Measurements from ENCODE around the gene CCDC60.

CCDC60 gene

DNA sequence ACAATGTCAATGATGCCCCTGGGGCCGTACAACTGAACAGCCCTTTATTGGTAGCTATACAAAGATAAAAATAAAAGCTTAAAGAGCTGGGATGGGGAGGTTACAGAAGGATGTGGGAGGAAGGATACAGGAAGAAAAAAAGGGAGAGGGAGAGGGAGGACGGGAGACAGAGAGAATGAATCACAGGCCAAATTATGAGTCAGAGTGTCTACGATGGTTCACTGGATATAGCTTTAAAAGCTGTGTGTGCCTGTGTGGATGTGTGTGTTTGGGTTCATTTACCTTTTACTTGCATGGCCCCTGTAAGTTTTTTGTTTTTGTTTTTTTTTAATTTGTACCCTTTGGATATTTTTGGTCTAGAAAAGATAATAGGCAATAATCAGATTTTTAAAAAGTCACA is 111.9 kb downstream of the CCDC60 start:
- no peak for DNase-seq (ENCODE audit: low read depth)

DNA sequence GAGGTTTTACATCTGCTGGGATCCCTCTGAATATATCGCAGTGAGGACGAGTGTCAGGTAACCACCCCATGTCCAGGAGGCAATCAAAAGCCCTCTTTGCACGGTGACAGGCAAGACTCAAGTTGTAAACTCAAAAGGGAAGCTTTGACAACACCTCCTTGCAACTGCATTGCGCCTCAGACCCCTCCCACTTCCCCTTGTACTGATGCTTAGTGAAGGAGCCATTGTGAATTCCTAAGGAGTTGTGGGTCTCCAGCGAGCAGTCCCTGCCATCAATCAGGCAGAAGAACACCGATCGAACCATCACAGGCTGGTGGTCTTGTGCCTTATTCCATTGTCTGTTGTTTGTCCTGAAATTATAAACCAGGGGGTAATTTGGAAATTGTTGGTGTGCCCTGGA is 112.6 kb downstream of the CCDC60 start:
- DNase-seq (ENCODE audit: low read depth), result no peak

DNA sequence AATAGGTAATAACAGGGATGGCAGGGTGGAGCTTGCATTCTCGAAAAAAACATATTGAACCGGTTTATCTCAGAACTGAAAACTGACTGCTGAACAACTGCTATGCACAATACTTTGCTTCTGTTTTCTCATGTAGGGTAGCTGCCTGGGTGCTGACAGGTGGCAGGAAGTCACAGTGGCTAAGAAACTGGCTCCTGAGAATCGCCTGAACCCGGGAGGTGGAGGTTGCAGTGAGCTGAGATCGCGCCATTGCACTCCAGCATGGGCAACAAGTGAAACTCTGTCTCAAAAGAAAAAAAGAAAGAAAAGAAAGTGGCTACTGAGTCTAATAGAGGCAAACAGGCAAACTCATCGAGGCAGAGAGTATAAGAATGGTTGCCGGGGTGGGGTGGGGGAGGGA is 113.1 kb downstream of the CCDC60 start:
- no peak for DNase-seq (ENCODE audit: low read depth)

DNA sequence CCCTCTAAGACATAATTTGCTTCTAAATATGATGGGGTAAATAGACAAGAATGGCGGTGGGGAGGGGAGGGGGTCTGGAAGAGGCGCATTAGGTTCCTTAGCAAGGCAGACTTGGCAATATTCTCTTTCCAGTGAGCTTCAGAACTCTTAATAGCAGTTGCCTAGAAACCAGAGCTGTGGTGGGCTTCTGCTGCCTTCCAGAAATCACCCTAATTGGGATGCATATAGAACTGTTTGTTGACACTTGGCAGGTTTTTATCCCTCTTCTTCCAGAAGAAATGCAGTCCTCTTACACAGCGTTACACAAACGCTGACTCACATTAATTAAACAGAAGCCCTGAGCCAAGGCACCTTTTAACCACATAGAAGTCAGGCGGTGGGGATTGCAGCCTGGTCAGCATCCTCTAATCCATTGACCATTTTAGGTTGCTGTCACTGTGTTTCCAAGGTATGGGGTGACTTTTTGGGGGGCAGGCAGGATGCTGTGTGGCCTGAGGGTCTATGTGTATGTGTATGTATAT is 114.1 kb downstream of the CCDC60 start:
- no peak for DNase-seq (ENCODE audit: low read depth)

DNA sequence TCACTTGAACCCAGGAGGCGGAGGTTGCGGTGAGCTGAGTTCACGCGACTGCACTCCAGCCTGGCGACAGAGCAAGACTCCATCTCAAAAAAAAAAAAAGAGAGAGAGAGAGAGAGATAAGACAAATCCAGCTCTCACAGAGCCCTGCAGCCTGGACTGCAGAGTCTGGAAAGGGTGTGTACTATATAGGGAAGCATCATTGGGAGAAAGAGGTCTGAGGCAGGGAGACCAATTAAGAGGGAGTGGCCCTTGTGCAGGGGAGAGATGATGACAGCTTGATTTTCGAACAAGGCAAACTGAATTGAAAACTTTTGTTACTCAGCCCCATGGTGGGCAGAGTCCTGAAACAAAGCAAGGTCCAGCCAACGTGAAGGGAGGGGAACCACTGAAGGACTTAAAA is 116.2 kb downstream of the CCDC60 start:
- DNase-seq (ENCODE audit: low read depth), result no peak

DNA sequence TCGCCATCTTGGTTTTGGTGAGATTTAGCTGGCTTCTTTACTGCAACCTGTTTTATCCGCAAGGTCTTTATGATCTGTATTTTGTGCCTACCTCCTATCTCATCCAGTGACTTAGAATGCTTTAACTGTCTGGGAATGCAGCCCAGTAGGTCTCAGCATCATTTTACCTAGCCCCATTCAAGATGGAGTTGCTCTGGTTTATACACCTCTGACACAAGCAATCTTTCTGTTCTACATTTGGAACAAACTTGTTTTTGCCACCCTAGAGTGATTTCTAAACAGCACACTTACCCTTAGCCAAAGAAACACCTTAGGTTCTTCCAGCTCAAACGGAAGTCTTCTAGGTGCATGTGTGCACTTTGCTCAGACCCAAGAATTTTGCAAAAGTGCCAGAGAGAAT is 122.3 kb downstream of the CCDC60 start:
- no peak for DNase-seq (ENCODE audit: low read depth)

DNA sequence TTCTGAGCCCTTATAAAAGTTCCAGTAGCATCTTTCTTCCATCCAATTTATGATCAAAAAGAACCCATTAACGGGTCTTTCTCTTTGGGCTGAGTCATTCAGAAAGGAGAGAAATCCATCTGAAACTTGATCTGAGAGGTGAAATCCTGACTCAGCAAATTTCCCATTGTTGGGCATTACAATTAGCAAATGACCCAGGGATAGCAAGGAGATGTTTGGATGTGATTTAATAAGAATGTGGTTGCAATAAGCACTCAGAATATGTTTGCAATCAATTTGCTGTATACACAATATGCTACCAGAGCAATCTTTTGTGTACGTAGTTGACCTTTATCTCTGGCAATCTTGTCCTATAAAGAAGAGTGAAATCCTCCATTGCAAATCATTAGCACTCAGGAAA is 122.7 kb downstream of the CCDC60 start:
- no peak for DNase-seq (ENCODE audit: low read depth)

DNA sequence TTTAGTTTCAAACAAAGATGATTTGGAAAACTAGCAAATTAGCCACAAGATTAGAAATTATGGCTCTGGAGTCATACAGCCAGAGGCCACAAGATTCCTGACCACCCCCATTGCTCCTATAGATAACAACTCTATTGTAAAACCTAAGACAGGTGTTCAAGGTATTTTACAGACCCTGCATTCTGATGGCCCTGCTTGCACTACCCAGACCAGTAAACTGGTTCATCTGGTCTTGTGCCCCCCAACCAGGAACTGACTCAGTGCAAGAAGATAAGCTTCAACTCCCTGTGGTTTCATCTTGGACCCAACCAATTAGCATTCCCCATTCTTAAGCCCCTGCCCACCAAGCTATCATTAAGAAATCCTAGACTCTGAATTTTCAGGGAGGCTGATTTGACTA is 125.0 kb downstream of the CCDC60 start:
- DNase-seq (ENCODE audit: low read depth), result no peak

DNA sequence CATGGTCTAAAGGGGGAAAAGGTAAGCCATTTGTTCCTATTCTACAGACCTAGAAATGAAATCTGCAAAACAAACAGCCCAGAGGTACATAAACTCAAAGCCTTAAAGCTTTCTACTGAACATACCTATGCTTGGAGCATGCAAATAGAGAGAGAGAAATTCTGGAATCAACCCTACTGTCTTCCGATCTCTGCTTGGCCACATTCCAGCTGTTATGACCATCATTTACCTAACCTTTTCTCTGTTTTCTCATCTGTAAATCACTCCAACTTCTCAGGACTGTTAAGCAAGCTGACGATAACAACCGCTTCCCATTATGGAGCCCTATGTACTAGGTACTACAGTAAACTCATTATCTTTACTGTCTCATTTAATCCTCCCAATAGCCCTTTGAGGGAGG is 126.3 kb downstream of the CCDC60 start:
- DNase-seq (ENCODE audit: low read depth), result no peak

DNA sequence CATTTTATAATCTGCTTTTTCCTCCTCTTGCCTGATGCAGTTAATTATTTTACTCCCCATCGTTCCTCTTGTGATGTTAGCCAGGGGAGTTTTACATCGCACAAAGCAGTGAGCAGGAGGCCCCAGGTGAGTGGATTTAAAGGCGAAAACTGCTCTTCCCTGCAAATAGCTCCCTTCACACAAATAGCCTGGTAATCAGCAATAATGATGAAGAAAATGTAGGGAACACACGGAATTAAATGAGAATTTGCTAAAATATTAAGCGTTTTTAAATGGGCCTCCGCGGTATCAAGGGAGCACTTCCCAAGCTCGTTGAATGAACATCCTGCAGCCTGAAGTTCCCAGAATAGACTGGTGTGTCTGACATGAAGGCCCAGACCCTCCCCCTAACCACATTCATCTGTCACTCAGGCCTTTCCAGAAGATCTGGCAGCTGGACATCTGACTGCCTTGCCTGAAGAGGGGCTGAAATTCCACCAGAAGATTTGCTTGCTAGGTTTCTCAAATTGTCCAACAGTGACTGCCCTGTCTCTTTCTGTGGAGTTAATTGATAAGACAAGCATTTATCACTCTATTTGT is 127.2 kb downstream of the CCDC60 start:
- DNase-seq (ENCODE audit: low read depth), result no peak

DNA sequence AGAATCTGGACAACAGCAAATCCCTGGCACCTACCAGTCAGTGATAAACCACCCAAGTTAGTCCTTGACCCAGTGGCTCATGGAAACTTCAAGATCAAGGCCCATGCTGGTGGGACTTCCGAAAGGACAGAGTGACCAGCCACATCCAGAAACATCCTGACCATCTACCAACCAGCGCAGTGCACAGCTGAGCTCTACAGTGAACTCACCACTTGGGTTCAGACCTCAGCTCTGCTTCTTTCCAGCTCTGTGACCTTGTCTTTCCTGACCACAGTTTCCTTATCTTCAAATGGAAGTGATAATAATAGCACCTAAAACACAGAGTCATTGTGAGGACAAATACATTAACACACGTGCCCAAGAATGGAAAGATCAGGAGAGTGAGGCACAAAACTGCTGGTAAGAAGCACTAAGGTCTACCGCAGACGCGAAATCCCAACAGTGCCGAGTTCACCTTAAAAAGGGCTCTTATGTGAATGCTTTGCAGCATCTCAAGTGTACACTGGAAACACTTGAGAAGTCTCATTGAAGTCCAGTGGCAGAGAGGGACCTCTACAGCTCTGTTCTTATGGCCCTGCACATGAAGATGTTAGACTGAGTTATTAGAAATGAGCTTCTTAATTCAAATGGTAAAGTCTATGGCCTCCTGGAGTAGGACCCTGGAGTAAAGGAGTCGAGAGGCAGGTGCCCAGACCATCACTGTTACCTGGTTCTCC is 128.8 kb downstream of the CCDC60 start:
- no peak for DNase-seq (ENCODE audit: low read depth)

DNA sequence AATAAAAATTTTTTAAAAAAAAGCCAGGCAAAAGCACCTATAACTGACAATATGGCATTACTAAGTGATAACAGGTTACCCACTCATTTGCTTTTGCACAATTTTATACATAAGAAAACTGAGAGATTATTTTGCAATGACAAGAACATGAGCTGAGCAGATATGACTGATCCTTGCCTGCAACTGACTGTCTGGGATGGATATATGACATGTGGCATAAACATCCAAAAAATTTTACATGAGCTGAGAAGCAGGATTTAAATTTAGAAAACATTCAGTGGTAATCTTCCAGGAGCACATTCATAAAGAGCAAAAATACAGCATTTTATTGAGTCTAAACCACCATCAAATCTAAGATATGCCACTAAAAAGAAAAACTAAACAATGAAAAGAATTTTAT is 133.8 kb downstream of the CCDC60 start:
- DNase-seq (ENCODE audit: low read depth), result no peak

DNA sequence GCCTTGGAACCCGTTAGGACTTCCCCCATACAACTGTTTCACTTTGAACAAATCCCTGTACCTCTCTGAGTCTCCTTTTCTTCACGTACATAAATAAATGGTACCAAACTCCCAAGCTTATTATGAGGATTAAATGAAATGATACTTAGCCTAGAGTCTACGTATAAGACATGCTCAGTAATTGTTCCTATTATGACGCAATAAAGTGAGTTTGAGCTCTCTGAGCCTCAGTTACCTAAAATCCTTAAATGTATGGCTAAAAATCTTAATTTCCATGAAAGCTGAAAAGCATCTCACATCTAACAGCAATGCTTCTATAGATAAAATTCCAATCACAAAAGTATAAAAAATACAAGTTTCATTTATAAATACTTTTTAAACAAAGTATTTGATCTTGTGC is 141.1 kb downstream of the CCDC60 start:
- no peak for DNase-seq (ENCODE audit: low read depth)

DNA sequence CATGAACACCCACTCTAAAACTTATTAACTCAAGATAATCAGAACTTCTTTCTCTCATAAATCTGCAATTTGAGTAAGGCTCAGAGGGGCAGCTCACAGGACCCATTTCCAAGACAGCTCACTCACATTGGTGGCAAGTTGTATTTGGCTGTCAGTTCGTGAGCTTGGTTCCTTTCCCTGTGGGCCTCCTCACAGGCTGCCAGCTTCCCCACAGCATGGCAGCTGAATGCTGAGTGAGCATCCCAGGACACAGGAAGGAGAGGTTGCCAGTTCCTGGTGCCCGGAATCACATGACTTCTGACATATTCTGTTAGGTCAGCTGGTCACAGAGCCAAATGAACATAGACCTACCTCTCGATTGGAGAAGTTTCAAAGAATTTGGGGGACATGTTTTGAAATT is 142.4 kb downstream of the CCDC60 start:
- DNase-seq (ENCODE audit: low read depth), result no peak

DNA sequence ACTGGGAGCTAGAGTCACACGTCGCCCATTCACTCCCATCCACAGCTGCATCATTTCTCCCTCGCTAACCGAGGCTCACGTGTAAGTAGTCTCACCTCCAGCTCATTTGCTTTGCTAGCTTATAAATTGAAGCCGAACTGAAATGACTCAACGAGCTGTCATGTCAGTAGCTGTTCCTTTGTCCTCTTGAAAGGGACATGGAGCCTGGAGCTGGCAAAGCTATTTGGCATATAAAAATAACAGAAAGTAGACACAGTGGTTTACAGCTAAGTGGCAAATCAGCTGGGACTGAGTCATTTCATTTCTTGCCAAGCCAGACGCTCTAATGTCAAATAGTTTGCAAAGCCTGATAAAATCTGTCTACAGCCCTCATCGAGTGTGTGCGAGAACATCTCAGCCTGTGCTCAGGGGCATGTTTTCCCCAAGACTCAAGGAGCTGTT is 144.6 kb downstream of the CCDC60 start:
- DNase-seq (ENCODE audit: low read depth), result no peak

DNA sequence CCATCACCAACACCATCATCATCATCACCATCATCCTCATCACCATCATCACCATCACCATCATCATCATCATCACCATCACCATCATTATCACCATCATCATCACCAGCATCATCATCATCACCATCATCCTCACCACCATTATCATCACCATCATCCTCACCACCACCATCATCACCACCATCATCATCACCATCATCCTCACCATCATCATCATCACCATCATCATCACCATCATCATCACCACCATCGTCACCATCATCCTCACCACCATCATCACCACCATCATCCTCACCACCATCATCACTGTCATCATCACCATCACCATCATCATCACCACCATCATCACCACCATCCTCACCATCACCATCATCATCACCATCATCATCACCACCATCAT is 146.0 kb downstream of the CCDC60 start:
- DNase-seq (ENCODE audit: low read depth), result no peak

DNA sequence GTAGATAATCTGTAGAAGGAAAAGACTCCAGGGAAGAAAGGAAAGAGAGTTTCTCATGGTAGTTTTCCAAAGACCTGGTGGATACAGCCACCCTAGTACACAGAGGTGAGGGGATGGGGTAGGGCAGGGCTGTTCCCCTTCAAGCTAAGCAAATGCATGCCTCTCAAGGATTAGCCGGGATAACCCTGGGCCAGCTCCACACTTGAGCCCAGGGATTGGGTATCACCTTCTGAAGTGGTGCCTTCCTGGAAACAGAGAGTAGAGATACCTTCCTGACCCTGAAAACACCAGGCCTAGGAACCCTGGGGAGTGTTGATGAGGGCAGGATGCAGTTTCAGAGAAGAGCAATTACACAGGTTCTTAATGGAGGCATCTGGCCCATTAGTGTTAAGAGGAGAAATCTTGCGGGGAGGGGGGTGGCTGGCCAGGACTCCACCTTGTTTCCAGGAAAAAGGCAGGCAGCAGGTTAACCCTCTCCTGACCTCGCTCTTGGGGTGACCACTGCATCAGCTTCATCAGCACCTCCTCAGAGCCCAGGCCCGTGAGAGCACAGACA is 152.1 kb downstream of the CCDC60 start:
- no peak for DNase-seq (ENCODE audit: low read depth)

DNA sequence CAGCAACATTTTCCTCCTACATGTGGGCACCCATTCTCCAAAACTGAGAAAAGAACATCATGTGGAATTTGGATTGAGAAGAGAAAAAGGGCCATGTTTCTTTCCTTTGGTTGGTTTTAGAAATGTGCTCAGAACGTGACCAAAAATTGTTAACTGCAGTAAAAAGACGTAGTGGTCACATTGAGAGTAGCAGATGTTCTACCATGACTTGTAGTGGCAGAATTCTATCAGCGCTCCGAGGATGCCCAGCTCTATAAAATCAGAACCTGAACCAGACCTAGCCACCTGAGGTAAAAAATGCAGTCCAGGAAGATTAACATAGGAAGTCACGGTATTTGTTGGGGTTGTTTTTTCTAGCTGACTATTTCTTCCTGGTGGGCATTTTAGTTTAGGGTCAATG is 157.3 kb downstream of the CCDC60 start:
- no peak for DNase-seq (ENCODE audit: low read depth)

DNA sequence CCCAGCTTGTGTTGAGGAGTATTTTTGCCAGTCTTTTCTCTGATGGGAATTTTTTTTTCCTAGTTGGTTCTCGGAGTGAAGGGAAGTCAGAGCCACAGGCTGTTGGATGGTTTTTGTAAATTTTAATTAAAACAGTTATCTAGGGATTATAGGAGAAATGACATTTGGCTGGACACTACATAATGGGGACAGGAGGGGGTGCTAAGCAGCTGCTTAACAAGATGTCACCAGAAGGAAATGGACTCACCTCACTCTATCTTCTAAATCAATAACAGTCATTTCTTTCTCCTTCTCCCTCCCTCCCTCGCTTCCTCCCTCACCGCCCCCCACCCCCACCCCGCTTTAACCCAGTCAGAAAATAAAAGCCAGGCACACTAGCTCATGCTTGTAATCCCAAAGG is 165.7 kb downstream of the CCDC60 start:
- no peak for DNase-seq (ENCODE audit: low read depth)

DNA sequence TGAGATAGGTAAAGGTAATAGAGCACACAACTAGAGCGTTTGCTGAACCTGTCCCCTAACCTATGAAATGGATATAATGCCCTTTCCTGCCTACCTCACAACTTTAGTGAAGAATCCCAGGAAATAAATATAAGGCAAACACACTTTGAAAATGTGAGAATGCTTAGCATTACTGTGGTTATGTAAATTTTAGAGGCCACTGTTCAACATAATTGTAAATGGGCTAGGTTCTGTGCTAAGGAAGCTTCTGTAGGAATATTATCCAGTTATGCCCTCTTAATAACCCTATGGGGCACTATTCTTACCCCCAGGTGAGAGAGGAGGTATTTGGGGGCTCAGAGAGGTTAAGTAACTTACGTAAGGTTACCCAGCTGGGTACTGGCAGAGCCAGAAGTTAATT is 166.5 kb downstream of the CCDC60 start:
- no peak for DNase-seq (ENCODE audit: low read depth)

DNA sequence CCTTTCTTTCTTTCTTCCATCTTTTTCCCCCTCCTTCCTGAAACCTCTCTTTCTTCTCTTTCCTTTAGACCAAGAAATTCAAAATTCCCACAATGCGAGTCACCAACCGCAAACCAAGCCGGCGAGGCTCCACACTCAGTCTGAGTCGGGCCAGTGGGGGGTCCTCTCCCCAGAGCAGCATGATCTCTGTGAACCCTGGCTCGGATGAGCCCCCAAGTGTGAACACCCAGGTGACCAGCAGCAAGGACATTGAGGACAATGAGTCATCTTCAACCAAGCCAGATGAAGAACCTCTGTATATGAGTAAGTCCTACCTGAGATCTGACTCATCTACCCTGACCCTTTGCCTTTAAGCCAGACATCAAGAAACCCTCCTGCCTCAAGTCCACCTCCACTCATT is 170.5 kb downstream of the CCDC60 start:
- no peak for DNase-seq (ENCODE audit: low read depth)

DNA sequence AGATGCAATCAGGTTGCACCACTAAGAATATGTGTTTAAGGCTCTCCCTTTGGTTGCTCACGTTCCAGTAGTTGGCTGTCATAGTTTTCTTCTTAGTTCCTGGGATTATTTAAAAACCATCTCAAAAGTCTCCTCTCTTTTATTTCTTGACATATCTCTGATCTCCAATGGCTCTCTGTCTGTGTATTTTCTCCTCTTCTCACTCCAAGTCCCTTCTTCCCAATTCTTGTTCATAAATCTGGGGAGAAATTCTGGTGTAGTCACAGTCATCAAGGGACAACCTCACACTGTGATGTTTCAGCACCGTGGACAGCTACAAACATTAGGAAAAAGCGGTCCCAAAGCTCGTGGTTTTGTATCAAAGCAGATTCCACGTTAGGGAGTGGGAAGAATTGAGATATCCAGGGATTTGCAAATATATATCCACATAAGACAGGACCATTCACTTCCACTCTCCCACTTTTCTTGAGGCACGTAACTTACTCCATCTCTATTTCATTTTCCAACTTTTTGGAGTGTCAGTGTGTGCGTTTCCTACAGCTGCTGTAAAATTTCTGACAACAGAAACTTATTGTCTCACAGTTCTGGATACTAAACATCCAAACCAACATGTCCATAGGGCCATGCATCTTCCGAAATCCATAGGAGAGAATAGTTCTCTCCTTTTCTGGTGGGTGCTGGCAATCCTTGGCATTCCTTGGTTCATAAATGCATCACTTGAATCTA is 178.4 kb downstream of the CCDC60 start:
- no peak for DNase-seq (ENCODE audit: low read depth)

DNA sequence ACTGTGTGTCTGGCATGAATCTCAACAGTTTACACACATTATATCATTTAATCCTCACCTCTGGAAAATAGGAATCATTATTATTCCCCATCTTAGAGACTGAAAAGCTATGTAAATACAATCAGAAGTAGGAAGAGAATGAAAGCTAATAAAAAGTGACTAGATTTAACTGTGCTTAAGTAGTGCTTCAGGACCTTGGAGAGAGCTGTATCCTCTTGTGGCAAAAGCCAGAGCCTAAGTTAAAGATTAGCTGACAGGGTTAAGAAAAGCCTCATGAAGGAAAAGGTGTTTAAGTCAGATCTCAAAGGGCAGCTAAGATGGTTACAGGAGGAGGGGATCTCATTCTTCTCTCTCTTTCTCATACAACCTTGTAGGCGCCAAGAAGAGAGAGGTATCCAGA is 193.7 kb downstream of the CCDC60 start:
- no peak for DNase-seq (ENCODE audit: low read depth)
